Activated T-cell treated with anti-CD3 and anti-CD28 coated beads for 1 hour (primary cell): ENCODE measurements around the gene CTNNA3.

ENCODE experiments used
- DNase-seq: peaks from one replicate; pipeline ENCODE4 v3.0.0-alpha.2; 2020; ENCODE audit warnings: low read depth

CTNNA3 gene

GRCh38 chr10:66537186-66537585 is 1158.8 kb downstream of the CTNNA3 start:
- DNase-seq: no peak

DNA sequence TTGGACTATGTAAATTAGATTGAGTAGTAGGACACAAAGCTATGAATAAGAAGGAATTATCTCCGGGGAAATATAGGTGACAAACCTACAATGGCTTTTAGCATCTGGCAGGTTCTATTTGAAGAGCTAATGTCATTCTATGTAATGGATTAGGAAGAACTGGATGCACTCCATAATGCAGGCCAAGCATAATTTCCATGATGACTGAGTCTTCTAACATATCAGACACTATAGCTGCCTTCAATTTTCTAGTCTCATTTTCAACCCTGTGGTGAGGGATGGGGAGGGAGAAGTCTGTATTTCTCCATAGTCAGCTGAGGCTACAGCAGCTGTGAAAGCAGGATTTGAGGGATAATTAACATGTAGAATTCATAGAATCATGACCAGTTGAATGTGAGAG is 1160.6 kb downstream of the CTNNA3 start:
- no peak for DNase-seq

GRCh38 chr10:66534866-66535265 is 1161.1 kb downstream of the CTNNA3 start:
- DNase-seq: no peak

DNA sequence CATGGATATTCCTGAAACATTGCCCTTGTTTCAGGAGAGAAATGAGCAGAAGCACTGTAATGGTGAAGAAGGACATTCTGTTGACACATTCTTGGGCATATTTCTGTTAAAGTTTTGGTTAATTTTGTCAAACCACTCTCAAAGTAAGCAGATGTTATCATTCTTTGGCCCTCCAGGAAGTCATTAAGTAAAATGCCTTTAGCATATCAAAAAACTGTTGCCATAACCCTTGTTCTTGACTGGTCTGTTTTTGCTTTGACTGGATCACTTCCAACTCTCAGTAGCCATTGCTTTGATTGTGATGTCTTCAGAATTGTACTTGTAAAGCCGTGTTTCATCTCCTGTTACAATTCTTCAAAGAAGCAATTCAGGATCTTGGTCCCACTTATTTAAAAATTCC is 1174.5 kb downstream of the CTNNA3 start:
- no peak for DNase-seq

- no peak for DNase-seq
Observed at GRCh38 chr10:66519616-66520015, 1176.4 kb downstream of the CTNNA3 start.

GRCh38 chr10:66514666-66515065 is 1181.3 kb downstream of the CTNNA3 start:
- DNase-seq: no peak

DNA sequence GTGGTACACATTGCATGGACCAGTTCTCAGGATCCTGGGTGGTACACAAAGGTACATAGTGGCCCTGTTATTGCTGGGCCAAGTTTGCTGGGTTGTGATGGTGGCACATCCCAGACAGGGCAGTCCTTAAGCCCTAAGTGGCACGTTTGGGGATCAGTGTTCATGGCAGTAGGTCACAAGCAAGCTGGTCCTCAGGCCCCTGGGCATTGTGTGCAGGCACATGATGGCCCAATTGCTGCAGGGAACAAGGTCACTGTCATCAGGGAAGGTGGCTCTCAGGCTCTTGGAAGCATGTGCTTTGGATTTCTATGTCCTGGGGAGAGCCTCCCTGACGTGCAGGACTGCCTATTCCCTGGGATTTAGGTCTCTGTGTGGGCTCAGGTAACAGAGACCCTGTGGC is 1182.5 kb downstream of the CTNNA3 start:
- no peak for DNase-seq

DNA sequence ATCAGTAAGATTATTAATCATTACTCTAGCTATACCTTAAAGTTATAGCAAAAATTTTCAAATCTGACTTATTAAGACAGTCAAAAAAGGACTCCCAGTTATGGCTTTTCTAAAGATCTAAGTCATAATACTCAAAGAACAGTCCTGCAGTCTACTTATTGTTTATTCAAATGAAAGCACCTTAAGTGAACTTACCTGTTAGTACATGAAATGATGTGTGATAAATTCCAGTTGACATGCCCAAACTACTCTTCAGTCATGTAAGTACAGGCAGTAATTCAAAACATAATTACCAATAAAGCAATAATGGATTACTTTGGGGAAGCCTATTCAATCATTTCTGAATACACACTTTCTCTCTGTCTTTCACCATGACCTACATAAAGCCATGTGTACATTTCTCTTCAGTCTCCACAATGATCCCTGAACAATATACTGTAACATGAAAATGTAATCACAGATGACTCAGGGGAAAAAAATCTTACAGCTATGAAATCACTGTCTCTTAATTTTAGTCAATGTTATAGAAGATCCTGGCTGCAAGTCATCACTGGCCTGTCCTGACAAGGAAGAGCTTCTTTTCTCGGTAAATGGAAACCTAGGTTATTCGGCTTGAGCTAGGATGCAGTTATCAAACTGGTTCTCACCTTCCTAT is 1190.9 kb downstream of the CTNNA3 start:
- no peak for DNase-seq

DNA sequence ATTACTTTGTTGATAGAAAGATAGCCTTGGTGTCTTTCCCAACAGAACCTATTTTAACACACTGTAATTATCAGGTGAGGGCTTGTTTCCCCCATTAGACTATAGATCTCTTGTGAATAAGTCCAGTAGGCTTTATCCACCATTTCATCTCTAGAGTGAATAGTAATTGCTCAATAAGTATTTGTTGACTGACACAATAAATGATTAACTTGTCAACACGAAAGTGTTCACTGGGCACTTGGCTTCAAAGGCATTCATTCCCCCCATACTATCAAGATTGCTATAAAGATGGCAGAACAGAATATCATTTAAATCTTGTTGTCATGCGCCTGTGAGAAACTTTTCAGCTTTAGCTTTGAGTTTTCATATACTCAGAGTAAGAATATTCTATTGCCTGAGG is 1194.6 kb downstream of the CTNNA3 start:
- no peak for DNase-seq

DNA sequence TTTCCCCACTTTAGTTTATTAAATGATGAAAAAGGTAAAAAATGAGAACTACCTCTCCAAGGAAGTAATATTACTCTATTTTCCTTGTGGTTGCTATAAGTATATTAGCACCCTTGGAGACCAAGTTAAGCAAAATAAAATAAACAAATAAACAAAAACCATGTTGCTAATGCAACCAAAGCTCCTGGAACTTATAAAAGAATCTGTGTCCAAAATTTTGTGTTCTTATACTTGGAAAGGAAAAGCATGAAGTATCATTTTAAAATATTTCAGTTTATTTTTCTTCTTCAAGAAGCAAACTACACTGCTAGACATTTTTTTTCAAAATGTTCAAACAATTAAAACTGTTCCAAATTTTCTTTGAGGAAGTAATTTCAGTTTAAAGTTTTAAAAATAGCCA is 1212.0 kb downstream of the CTNNA3 start:
- DNase-seq: no peak

GRCh38 chr10:66472156-66472555 is 1223.8 kb downstream of the CTNNA3 start:
- DNase-seq: no peak

DNA sequence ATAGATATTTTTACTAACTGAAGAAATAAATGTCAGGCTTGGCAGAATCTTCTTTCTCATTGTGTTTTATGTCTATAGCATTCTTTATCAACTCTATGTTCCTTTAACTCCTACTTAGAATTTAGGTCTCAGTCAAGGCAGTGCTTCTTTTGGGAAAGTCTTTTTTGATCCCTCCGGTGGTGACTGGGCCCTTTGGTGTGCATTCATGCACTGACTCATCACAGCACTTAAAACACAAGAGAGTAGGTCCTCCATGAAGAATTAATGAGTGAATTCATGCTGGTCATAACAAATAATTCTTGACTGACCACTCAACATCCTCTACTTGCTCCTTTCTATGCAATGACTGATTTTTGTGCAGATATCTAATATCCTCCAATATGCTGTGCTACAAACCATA is 1229.0 kb downstream of the CTNNA3 start:
- DNase-seq: no peak

- no peak for DNase-seq
Observed at GRCh38 chr10:66466622-66467021, 1229.4 kb downstream of the CTNNA3 start.

DNA sequence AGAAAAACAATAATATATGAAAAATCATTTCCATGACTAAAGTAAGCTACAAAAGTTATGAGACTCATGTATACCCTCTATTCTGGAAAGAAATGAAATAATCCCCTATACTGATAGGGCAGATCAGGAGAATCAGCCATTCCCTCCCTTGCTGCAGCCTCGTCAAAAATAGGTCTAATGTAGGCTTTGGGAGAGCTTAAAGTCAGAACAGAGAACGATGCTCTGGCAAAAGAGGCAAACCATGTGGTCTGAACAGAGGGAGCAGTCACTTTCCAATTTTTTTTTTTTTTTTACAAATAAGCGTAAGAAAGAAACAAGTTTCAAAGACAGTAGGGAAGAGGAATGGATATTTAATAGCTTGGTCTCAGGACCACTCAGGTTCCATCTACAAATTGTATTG is 1232.4 kb downstream of the CTNNA3 start:
- DNase-seq: no peak

- no peak for DNase-seq
Observed at GRCh38 chr10:66457629-66458028, 1238.4 kb downstream of the CTNNA3 start.

DNA sequence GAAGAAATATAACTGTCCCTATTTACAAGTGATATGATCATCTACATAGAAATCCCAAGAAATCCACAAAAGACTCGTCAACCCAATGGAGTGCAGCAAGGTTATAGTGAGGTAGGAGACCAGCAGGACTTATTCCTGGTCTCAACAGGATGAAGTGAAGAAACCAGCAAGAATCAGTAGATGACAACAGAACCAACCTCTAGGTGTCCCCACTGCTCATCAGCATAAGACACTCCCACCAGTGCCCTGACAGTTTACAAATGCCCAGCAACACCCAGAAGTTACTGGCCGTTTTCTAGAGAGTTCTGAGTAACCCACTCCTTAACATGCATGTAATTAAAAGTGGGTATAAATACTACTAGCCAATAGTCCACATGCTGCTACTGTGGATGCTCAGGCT is 1240.7 kb downstream of the CTNNA3 start:
- no peak for DNase-seq

- no peak for DNase-seq
Observed at GRCh38 chr10:66440568-66440967, 1255.4 kb downstream of the CTNNA3 start.

- no peak for DNase-seq
Observed at GRCh38 chr10:66414943-66415342, 1281.1 kb downstream of the CTNNA3 start.

DNA sequence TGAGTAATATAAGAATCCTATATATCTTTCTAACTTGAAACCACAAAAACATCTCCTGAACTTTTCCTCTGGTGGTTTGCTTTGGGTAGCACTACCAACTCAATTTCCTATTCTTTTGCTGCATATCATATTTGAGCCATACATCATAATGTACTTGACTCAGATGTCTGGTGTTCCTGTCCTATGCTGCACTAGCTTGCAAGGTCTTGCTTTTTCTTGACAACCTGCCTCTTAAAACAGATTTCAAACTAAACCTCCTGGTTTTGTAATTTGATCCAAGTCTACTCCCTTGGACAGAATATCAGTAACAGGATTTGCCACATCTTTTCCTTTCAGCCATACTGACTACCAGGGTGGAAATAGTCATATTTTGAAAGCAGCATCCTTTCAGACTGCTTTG is 1290.4 kb downstream of the CTNNA3 start:
- no peak for DNase-seq

- DNase-seq: no peak
Observed at GRCh38 chr10:66398669-66399068, 1297.3 kb downstream of the CTNNA3 start.

DNA sequence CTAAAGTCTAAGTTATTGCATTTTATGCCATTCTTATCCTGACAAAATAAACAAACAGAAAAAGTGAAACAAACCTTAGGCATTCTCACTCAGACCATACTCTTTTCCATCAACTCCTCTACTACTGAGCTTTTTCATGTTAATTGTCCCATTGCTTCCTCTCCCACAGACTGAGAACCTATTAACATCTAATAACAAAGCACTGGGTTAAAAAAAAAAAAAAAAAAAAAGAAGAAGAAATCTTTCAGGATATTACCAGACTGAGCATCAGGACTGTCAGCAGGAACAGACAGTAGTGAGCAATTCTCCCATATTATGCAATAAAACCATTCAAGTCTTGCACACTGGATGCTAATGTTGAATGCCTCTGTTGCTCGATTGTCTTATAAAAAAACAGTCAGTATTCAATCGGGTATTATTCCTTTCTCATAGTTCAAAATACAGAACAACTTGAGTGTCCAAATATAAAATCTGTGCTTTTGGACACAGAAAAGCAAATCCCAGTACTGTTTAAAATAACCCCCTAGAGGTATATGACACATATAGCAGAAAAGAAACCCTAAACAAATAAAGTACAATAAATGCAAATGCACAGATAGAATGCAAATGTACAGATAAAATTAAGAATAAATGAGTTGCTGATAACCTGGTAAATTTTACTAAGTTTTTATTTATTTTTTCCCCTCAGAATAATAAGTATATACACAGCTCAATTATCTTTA is 1301.5 kb downstream of the CTNNA3 start:
- no peak for DNase-seq

DNA sequence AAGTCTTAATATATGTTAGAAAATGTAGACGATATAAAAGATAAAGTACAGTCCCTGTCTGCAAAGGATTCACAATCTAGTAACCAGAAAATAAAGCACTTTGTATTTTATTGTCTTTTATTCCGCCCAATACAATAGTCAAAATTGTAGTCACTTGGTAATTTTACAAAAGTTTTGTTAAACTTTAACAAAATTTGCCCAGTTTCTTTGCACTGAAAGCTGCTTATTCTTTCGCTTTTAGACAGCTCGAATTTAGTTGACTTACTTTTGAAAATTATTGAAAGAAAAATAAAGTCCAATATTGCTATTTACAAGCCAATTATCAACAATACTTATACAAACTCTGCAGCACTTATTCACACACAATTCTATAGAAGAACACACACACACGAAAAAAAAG is 1305.1 kb downstream of the CTNNA3 start:
- DNase-seq: no peak

- DNase-seq: no peak
Observed at GRCh38 chr10:66381045-66381444, 1315.0 kb downstream of the CTNNA3 start.
